ENCODE results near the gene DDOST.

- no peak for TF ChIP-seq GATA2 (IDR thresholded peaks at IDR 0.05; ENCODE audit: low read depth, low read length)
- no peak for TF ChIP-seq GATA3 (IDR thresholded peaks at IDR 0.05; ENCODE audit: low read depth, low read length)
Observed at GRCh38 chr1:20706841-20707240, 45.7 kb upstream of the DDOST start.

Data from SH-SY5Y (cell line).